Erythroblast (primary cell): ENCODE results near the gene YRDC.

ENCODE experiments used
- DNase-seq, 2 experiments: peaks; one replicate each; lab custom pipeline; 2025; lab: John Stamatoyannopoulos, UW
- GATA1 ChIP-seq: IDR thresholded peaks from 2 replicates; pipeline ENCODE4 v1.6.1; 2011; ENCODE audit warnings: low read depth, mild to moderate bottlenecking, control low read depth, low read length, moderate library complexity
- POLR2A ChIP-seq: IDR thresholded peaks from 2 replicates; pipeline ENCODE4 v1.6.1; 2011; ENCODE audit warnings: mild to moderate bottlenecking, low read length

YRDC gene

GRCh38 chr1:37765916-37766664, 41.9 kb downstream of the YRDC start:
- DNase-seq = no peak

GRCh38 chr1:37764888-37765441, 43.0 kb downstream of the YRDC start, which contains the start of gene EPHA10:
TSS of gene EPHA10 (minus strand) at chr1:37765120. CDS start at chr1:37765066, 54 bp downstream.
- TF ChIP-seq GATA1 = no peak
- no peak for TF ChIP-seq POLR2A
- no peak for DNase-seq

More at GRCh38 chr1:37765916-37766664, 41.9 kb downstream of the YRDC start:
- TF ChIP-seq POLR2A (no peak), GATA1 (no peak)

- no peak for TF ChIP-seq GATA1
- no peak for TF ChIP-seq POLR2A
- DNase-seq = peak; percentile 64 to 66
These were observed 43.6 kb downstream of the YRDC start for GRCh38 chr1:37764414-37764825.

- DNase-seq = no peak
- TF ChIP-seq POLR2A (no peak), GATA1 (no peak)
These were observed 44.1 kb downstream of the YRDC start for GRCh38 chr1:37763791-37764413.

- TF ChIP-seq POLR2A (no peak), GATA1 (no peak)
- DNase-seq = no peak
These were observed 45.5 kb downstream of the YRDC start for GRCh38 chr1:37762516-37762915.

- DNase-seq = no peak
- TF ChIP-seq POLR2A = no peak
- no peak for TF ChIP-seq GATA1
These were observed 46.5 kb downstream of the YRDC start for GRCh38 chr1:37761416-37762095.

- TF ChIP-seq POLR2A (no peak), GATA1 (no peak)
- DNase-seq = no peak
These were observed 48.6 kb downstream of the YRDC start for GRCh38 chr1:37759451-37759850.

GRCh38 chr1:37755951-37756560, 52.0 kb downstream of the YRDC start:
- TF ChIP-seq POLR2A = no peak
- TF ChIP-seq GATA1 = no peak
- DNase-seq = no peak

GRCh38 chr1:37755290-37755689, 52.7 kb downstream of the YRDC start:
- no peak for TF ChIP-seq GATA1
- DNase-seq = no peak

- no peak for TF ChIP-seq POLR2A
- TF ChIP-seq GATA1 = no peak
- no peak for DNase-seq
These were observed 54.3 kb downstream of the YRDC start for GRCh38 chr1:37753473-37754321.
